CD4-positive, alpha-beta T cell treated with Interleukin-4 for 1 hour (primary cell): ENCODE data around the gene KLF16.

Experiments
- DNase-seq, 2 donors: peaks; one replicate each; pipeline ENCODE4 v3.0.0-alpha.2; 2020 to 2022

KLF16 gene

DNA sequence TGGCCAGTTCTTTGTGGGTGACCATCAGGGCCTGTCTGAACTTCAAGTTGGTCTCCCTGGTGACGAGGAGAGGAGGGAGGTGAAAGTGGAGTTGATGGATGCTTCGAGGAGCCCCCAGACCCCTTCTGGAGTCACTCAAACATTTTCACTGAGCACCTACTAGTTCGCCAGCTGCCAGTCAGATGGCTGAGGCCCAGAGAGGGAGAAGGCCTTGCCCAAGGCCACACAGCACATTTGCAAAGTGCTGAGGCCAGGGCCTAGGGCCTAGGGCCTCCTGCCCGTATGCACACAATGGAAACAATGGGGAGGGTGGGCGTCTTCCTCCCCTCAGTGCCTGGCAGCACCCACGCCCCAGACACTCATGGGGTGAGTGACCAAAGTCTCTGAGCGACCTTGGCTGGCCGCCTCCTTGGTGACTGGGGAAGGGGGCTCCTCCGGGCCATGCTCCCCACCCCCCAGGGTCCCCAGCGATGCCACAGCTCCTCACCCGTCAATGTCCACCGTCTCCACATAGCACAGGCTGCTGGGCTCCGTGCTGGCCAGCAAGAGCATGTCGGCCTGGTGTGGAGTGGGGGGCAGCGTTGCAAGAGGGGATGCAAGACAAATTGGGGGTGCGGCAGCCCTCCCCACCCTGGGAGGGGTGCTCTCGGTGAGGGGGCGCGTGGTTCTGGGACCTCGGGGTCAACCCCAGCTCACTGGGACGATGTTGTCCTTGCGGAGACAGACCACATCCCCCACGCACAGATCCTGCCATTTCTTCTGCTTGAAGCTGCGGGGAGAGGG is 57.8 kb downstream of the KLF16 start:
- DNase-seq, result no peak

DNA sequence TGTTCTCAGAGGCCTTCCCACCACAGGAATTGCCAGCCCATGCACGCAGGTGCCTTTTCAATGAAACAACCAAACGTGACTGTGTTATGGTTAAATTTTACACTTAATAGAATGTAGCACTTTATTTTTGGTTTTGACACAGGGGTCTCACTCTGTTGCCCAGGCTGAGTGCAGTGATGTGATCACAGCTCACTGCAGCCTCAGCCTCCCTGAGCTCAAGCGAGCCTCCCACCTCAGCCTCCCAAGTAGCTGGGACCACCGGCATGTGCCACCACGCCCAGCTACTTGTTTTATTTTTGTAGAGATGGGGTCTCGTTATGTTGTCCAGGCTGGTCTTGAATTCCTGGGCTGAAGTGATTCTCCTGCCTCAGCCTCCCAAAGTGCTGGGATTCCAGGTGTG is 58.5 kb downstream of the KLF16 start:
- DNase-seq, result no peak
